Breast epithelium (tissue), 3 donors: ENCODE measurements around the gene ZNF442.

Experiments
- CTCF ChIP-seq, 3 donors: fragments of 450-650 bp; IDR thresholded peaks; one replicate each; pipeline ENCODE4 v1.5.1; 2016 to 2017; ENCODE audit warnings: antibody characterized with exemption in 3 of 3, mild to moderate bottlenecking in 3 of 3, moderate library complexity in 3 of 3
- POLR2AphosphoS5 ChIP-seq, 3 donors: sonication (generic); formaldehyde crosslinking; IDR thresholded peaks; one replicate each; pipeline ENCODE4 v1.6.1; 2017; ENCODE audit warnings: antibody characterized with exemption in 3 of 3

GRCh38 chr19:12365236-12366162, at the start of gene ZNF442:
- TF ChIP-seq CTCF (IDR thresholded peaks at IDR 0.05) (peak in 2 of 3 donors; percentile 73 to 84), POLR2AphosphoS5 (IDR thresholded peaks at IDR 0.05) (peak; percentile 74 to 81 (median 80))
